Transverse colon (tissue), 4 donors: ENCODE data around the gene GJB6. TPM values are rescaled to one million over a fixed set of nuclear protein-coding genes. Genes with fewer than 3 reads are reported as not detected.

Source experiments
- DNase-seq: peaks from one replicate; pipeline ENCODE4 v3.0.0-alpha.2; 2019
- H3K27ac ChIP-seq, 4 donors: fragments of 200-600 bp; sonication (generic); 2 replicates each; pipeline ENCODE4 v1.5.1; 2016 to 2018; ENCODE audit warnings: inconsistent platforms in 4 of 4
- H3K27me3 ChIP-seq: fragments of 200-600 bp; sonication (generic); 2 replicates; pipeline ENCODE4 v1.5.1; 2017; ENCODE audit warnings: inconsistent platforms
- H3K36me3 ChIP-seq, 4 donors: fragments of 200-600 bp; sonication (generic); 2 replicates each; pipeline ENCODE4 v1.5.1; 2017 to 2019; ENCODE audit warnings: inconsistent platforms in 4 of 4
- H3K4me1 ChIP-seq, 4 donors: fragments of 200-600 bp; sonication (generic); 2 replicates each; pipeline ENCODE4 v1.5.1; 2017 to 2020; ENCODE audit warnings: inconsistent platforms in 4 of 4
- H3K4me3 ChIP-seq, 4 donors: fragments of 200-600 bp; sonication (generic); 1 replicate in 1 of 4; 2 replicates in 3 of 4; pipeline versions ENCODE4 v1.5.1 to v1.6.1; 2017 to 2019; ENCODE audit warnings: inconsistent platforms in 4 of 4
- H3K9me3 ChIP-seq, 2 donors: fragments of 200-600 bp; sonication (generic); 2 replicates each; pipeline ENCODE4 v1.5.1; 2017 to 2019; ENCODE audit warnings: inconsistent platforms in 2 of 2
- CTCF ChIP-seq, 5 experiments: fragments of 200-600 bp in 3 of 5; fragments of 450-650 bp in 2 of 5; sonication (generic) in 3 of 5; IDR thresholded peaks; 1 replicate in 2 of 5; 2 replicates in 3 of 5; pipeline ENCODE4 v1.5.1; 2016 to 2017; ENCODE audit warnings: antibody characterized with exemption in 5 of 5, inconsistent platforms in 3 of 5, mild to moderate bottlenecking in 2 of 5, moderate library complexity in 1 of 5
- EP300 ChIP-seq: sonication (generic); formaldehyde crosslinking; IDR thresholded peaks from one replicate; pipeline ENCODE4 v1.6.1; 2017; ENCODE audit warnings: antibody characterized with exemption, low read depth
- POLR2A ChIP-seq: fragments of 450-650 bp; IDR thresholded peaks from one replicate; pipeline ENCODE4 v1.6.1; 2016; ENCODE audit warnings: antibody characterized with exemption, mild to moderate bottlenecking, moderate library complexity
- POLR2AphosphoS5 ChIP-seq, 3 donors: sonication (generic); formaldehyde crosslinking; IDR thresholded peaks; one replicate each; pipeline ENCODE4 v1.6.1; 2016; ENCODE audit warnings: antibody characterized with exemption in 3 of 3
- WGBS, 2 donors: methylation state at CpG; one replicate each; pipeline ENCODE4 v1.1.5; 2018; ENCODE audit warnings: low coverage in 1 of 2; 5-methylcytosine and 5-hydroxymethylcytosine counted together
- in situ Hi-C, 4 donors: fragments of 200-750 bp; cut with MboI; loops; one replicate each; pipeline versions ENCODE4 v1.15.0 to v1.15.1; 2017; ENCODE audit warnings: low sequenced_read_pairs in 3 of 4, low pct_ligation_motif_present in 1 of 4, low pct_unique_long_range_greater_than_20kb in 1 of 4
- intact Hi-C: fragments of 100-400 bp; cut with DNase I; formaldehyde crosslinking; loops from one replicate; pipeline ENCODE4 v1.15.1; 2023; ENCODE audit warnings: low total_unique reads
- total RNA-seq, 4 donors: library from RNA; depleted of rRNA; stranded (reverse); fragments of >200 nt; gene quantifications; one replicate each; pipeline ENCODE4 v1.1.0, GENCODE V29; 2016

The GJB6 gene
- total RNA-seq, 4 donors from 2014 or later, result 0.68 TPM; not detected in 3

DNA sequence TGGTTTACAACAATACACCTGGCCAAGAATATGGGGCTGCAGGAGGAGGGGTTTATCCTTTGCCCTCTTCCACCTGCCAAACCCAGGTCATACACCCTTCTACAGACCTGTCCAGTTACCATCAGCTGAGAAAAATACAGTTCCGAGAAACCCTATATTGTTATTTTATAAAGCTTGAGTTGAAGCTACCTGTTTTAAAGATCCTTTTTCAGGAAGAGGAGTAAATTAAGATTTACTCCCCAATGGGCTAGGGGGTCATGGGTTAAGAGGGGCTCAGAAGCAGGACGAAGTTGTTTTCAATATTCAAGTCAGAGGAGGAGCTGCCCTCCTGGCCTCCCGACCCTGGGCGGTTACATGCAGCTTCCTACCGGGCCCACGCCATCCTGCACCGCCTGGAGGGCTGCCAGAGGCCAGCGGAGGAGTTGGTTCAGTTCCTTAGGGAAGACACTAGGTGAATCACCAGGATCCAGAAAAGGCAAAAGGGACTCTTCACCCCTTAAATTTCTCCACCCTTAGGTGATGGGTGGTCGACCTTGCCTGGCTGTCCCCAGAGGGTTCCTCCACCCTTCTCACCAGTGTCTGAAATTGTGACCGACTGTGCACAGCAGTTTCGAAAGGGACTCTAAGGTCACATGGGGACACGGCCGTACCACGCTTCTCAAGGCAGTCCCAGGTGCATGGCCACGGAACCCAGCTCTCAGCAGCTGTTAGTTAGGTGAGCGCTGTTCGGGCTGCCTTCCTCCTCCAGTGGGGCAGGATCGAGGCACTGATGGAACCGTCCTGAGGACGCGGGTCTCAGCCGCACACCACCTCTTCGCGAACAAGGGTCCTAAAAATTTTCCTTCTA lies 40.6 kb downstream of the GJB6 start:
- no peaks in the 10 kb centered on the region for H3K9me3 ChIP-seq
- peaks cover 48% of the 10 kb centered on the region for H3K27me3 ChIP-seq
- peaks cover 10 to 34% (median 27%) of the 10 kb centered on the region in 4 donors for H3K4me1 ChIP-seq
- 20 to 34% methylated on average over 1 to 23 of the region's 24 CpGs for WGBS, 2 donors
- in situ Hi-C loops (loop anchor here in 3 of 4 donors (10.0 to 25.0 kb wide), 5 partner anchors 293 to 746 kb away; partner anchors contain the start of gene XPO4 (in 1 of the 3)), intact Hi-C loops (no loop called here)
- H3K27ac ChIP-seq, result peak overlapping the region; percentile 82 to 88 (median 84)
- peak; percentile 76 for DNase-seq
- peak overlapping the region; percentile 24 to 78 (median 65) for H3K4me3 ChIP-seq
- H3K36me3 ChIP-seq, result no peaks in the 10 kb centered on the region
- TF ChIP-seq CTCF (IDR thresholded peaks at IDR 0.05) (peak in 2 of 5 experiments; percentile 19 to 26), EP300 (no peak)

DNA sequence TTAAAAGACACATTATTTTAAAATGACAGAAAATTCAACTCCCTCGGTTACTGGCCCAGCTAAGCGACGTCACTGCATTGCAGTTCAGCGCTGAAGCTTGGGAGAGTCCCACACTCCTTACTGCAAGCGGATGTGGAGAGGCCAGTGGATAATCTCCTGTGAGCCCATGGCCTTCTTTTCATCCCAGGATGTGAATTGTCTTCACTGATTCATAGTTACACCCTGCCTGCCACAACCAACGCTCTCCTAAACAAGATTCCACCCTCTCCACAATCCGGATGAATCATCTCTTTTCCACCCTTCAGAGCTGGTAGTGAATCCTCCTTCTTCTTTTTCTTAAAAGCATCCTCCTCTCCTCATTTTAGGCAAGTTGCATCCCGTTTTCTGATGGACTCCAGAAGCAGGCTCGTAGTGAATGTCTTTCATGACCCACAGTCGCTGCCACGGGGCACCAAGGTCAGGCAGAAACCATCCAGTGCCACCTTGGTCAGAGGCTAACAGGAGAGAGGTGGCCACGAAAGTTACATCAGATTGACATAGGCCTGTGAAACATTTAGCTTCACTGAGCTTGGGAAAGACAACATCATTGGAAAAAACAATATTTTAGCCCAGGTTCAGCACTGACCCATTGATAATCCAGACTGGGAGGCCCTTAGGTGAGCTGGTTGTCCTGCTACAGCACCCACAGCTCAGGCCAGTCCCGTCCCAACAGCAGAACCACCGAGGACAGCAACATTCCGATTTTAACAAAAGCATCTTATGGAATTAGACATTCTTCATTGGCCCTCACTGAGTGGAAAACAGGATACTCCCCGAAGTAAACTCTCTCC lies 41.4 kb downstream of the GJB6 start:
- Histone ChIP-seq H3K27ac (peak overlapping the region; percentile 82 to 88 (median 84)), H3K9me3 (no peaks in the 10 kb centered on the region), H3K4me1 (peaks cover 10 to 34% (median 27%) of the 10 kb centered on the region in 4 donors), H3K27me3 (peaks cover 40% of the 10 kb centered on the region), H3K36me3 (no peaks in the 10 kb centered on the region), H3K4me3 (peak overlapping the region in 2 of 4 donors; percentile 72 to 78)
- in situ Hi-C loops, result loop anchor here in 3 of 4 donors (10.0 to 25.0 kb wide), 5 partner anchors 294 to 747 kb away; partner anchors contain the start of gene XPO4 (in 1 of the 3)
- WGBS, 2 donors, result 49 to 68% methylated on average over 6 to 16 of the region's 16 CpGs
- TF ChIP-seq EP300 (no peak), POLR2AphosphoS5 (IDR thresholded peaks at IDR 0.05) (no peak), CTCF (IDR thresholded peaks at IDR 0.05) (no peak), POLR2A (no peak)
- intact Hi-C loops, result no loop called here
- DNase-seq, result no peak

DNA sequence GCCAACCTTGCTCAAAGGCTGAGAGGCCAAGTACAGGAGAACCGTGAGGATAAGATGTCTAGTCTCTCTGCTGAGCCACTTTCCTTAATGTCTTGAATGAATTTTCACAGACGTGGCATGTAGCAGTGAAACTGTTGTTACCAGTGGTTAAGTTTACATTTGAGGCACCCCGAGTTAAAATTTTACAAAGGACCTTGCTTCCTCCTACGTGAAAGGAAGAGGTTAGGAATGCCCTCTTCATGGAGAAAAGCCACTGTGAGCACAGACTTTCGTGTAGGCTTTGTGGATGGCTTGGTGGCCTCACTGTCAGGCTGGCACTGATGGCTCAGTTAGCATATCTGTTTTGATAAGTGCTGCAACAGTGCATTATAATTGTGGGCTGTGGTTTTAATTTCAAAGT lies 42.0 kb downstream of the GJB6 start:
- H3K9me3 ChIP-seq, result no peaks in the 10 kb centered on the region
- H3K27me3 ChIP-seq, result peaks cover 33% of the 10 kb centered on the region
- peaks cover 10 to 34% (median 27%) of the 10 kb centered on the region in 4 donors for H3K4me1 ChIP-seq
- 17 to 44% methylated on average over 1 to 5 of the region's 5 CpGs for WGBS, 2 donors
- H3K36me3 ChIP-seq, result no peaks in the 10 kb centered on the region
- no peak for DNase-seq
- in situ Hi-C loops (loop anchor here in 3 of 4 donors (10.0 to 25.0 kb wide), 5 partner anchors 295 to 747 kb away; partner anchors contain the start of gene XPO4 (in 1 of the 3)), intact Hi-C loops (no loop called here)
- no peak overlapping the region for H3K4me3 ChIP-seq
- TF ChIP-seq EP300, result no peak
- TF ChIP-seq POLR2A, result no peak
- no peak for TF ChIP-seq POLR2AphosphoS5 (IDR thresholded peaks at IDR 0.05)
- no peak for TF ChIP-seq CTCF (IDR thresholded peaks at IDR 0.05)
- H3K27ac ChIP-seq, result peak overlapping the region in 1 of 4 donors; percentile 35
